ENCODE measurements around the gene SMAD4.
"Not testable (repeated sequence)": the region's sequence is repeated elsewhere in the genome, so short reads cannot be mapped to it uniquely, and the experiment has no call there.

Gene SMAD4

GRCh38 chr18:51029694-51030536 lies at the start of gene SMAD4:
SMAD4 (plus strand) TSS chr18:51030213; CDS start chr18:51047047, 16,834 bp downstream.
- DNase-seq = peak; percentile 92

- no peak for DNase-seq
Observed at GRCh38 chr18:50981381-50981780, 48.6 kb upstream of the SMAD4 start.

GRCh38 chr18:50982086-50982801 lies 47.8 kb upstream of the SMAD4 start:
- no peak for DNase-seq

GRCh38 chr18:50982802-50983179 lies 47.2 kb upstream of the SMAD4 start:
- no peak for DNase-seq

GRCh38 chr18:50986360-50987087 lies 43.5 kb upstream of the SMAD4 start:
- DNase-seq = no peak

GRCh38 chr18:50987261-50987660 lies 42.8 kb upstream of the SMAD4 start:
- no peak for DNase-seq

- DNase-seq = no peak
Observed at GRCh38 chr18:50989711-50990110, 40.3 kb upstream of the SMAD4 start.

GRCh38 chr18:50992351-50992762 lies 37.7 kb upstream of the SMAD4 start:
- DNase-seq = no peak

GRCh38 chr18:50994031-50994430 lies 36.0 kb upstream of the SMAD4 start:
- no peak for DNase-seq

- not testable (repeated sequence) for DNase-seq
Observed at GRCh38 chr18:51003174-51003573, 26.8 kb upstream of the SMAD4 start.

- DNase-seq = no peak
Observed at GRCh38 chr18:51006061-51006818, 23.8 kb upstream of the SMAD4 start.

- no peak for DNase-seq
Observed at GRCh38 chr18:51006948-51007789, 22.8 kb upstream of the SMAD4 start.

- DNase-seq = no peak
Observed at GRCh38 chr18:51007790-51008139, 22.2 kb upstream of the SMAD4 start.

GRCh38 chr18:51009072-51009471 lies 20.9 kb upstream of the SMAD4 start:
- no peak for DNase-seq

- no peak for DNase-seq
Observed at GRCh38 chr18:51010218-51010617, 19.8 kb upstream of the SMAD4 start.

- no peak for DNase-seq
Observed at GRCh38 chr18:51011709-51012108, 18.3 kb upstream of the SMAD4 start.

GRCh38 chr18:51012441-51012840 lies 17.6 kb upstream of the SMAD4 start:
- DNase-seq = no peak

GRCh38 chr18:51013259-51013658 lies 16.8 kb upstream of the SMAD4 start:
- DNase-seq = no peak

GRCh38 chr18:51017140-51017879 lies 12.7 kb upstream of the SMAD4 start:
- no peak for DNase-seq

GRCh38 chr18:51020536-51020935 lies 9.5 kb upstream of the SMAD4 start:
- no peak for DNase-seq
